Measurements from ENCODE around the gene PLCL1.
"Not testable (repeated sequence)": the region's sequence is repeated elsewhere in the genome, so short reads cannot be mapped to it uniquely, and the experiment has no call there.

Gene PLCL1

GRCh38 chr2:198000417-198000816 is 196.0 kb downstream of the PLCL1 start:
- DNase-seq (ENCODE audit: low spot score) = no peak

- DNase-seq (ENCODE audit: low spot score) = no peak
These were observed 199.8 kb downstream of the PLCL1 start for GRCh38 chr2:198004173-198004572.

DNA sequence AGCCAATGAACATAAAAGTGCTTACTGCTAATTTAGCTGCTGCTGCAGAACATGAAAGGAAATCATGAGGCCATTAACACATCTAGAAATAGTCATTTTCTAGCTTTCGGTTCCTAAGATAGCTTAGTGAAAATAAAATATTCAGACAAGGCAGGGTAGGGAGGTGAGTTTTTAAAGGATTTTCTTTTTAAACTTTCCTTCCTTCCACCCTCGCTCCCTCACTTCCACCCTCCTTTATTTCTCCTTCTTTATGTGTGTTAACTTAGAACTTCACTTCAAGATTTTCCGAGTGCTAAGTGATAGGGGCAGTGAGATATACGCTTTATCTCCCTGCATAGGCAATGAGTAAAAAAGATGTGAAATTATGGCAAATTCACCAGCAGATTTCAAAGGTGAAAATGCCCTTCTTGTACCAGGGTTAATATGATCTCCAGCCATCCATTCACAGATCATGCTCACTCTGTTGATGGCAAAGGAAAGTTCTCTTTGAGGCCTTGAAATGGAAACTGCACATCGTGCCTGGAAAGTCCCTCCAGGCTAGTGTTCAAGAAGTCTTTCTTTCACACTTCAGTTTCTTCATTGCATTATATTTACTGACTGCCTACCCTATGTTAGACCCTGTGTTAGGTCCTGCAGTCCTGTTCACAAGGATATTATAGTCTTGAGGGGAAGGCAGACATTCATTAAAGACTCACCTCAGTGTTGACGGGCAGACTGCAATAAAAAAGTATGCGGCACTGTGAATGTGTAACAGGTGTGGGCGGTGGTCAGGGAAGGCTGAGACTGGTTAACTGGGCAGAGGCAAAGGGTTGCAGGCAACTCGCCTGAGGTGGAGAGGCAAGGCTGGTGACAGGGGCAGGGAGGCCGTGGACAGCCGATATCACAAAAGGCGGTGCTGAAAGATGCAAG is 200.8 kb downstream of the PLCL1 start:
- DNase-seq (ENCODE audit: low spot score) = no peak

DNA sequence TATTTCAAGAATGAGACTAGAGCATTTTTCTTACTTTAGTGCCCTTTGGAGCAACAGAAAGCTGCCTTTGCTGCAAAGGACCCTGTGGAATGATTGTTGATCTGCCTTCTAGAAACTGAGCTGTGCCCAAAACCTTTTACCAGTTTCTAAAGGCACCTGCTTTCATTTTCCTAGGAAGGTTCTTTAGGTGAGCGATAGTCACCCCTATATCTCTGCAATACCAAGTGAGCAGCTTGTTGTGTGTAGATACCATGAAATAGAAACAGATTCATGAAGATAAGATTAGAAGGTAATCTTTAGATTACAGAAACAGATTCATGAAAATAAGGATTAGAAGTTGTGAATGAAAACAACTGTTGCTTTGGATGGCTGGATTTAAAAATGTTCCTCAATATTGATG is 202.3 kb downstream of the PLCL1 start:
- DNase-seq (ENCODE audit: low spot score) = no peak

- DNase-seq (ENCODE audit: low spot score) = no peak
These were observed 203.8 kb downstream of the PLCL1 start for GRCh38 chr2:198008230-198008629.

DNA sequence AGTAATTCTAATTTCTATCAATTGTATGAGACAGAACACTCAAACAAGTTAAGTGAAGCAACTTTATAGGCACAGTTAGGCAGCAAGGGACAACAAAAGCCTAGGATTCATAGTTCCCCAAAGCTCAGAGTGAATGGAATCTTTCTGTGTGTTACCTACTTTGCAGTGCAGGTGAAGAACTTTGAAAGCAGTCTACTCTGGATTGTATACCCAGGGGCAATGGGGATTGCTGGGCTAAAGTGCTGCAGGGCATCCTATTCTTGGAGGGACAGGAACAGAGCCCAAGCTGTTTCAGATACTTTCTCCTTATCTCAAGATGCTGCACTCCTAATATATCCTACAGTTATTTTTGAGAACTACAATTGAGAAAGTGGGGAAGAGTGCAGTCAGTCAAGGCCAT is 207.6 kb downstream of the PLCL1 start:
- DNase-seq (ENCODE audit: low spot score) = no peak

GRCh38 chr2:198016243-198016642 is 211.8 kb downstream of the PLCL1 start:
- DNase-seq (ENCODE audit: low spot score) = no peak

DNA sequence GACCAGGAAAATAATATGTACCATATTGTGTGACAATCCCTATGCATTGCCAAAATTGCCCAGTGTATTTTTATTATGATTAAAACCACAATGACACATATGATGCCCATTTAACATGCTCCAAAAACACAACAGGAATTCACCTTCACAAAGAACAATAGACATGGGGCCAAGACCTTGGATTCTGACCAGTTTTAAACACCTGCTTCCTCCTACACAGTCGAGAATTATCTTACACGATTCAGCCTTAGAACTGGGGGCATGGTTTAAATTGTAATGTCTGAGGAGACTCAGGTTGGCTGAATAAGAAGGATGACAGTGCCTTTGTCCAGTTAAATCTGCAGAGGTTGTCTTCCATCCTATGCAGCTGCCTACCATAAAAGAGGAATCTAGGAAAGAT is 212.7 kb downstream of the PLCL1 start:
- DNase-seq (ENCODE audit: low spot score) = no peak

DNA sequence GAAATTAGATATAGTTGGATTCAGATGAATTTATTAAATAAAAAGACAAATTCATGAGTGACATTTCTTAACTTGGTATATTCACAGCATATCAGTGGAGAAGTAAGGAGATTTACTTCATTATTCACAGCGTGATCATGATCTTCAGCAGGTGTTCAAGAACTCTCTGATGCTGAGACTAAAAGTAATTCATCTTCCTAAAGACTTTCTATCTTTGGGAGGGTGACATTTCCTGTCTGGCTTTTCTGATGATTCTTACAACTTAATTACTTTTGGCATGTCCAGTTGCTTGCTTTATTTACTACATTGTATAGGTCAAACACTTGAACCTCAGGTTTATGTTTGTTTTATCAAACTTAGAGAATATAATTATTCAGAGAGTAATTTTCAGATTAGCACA is 224.6 kb downstream of the PLCL1 start:
- no peak for DNase-seq (ENCODE audit: low spot score)

GRCh38 chr2:198029576-198029975 is 225.2 kb downstream of the PLCL1 start:
- DNase-seq (ENCODE audit: low spot score) = not testable (repeated sequence)

DNA sequence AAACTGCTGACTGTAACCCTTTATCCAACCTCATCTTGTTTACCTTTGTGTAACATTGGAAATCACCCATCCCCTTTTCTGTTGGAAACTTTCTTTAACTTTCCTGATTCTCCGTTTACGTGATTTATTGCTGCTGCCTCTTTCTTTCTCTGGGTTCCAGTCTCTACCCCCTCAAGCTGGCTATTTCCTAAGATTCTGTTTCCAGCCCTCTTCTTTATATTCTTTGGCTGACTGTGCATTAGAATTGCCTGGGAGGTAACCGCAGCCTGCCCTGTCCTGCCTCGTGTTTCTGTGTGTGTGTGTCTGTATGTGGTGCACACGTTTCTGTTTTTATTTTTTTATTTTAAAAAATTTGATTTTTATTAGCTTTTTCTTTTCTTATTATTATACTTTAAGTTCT is 229.2 kb downstream of the PLCL1 start:
- DNase-seq (ENCODE audit: low spot score) = no peak

- DNase-seq (ENCODE audit: low spot score) = no peak
These were observed 231.9 kb downstream of the PLCL1 start for GRCh38 chr2:198036029-198036879.

GRCh38 chr2:198040835-198041234 is 236.4 kb downstream of the PLCL1 start:
- DNase-seq (ENCODE audit: low spot score) = peak; percentile 45

DNA sequence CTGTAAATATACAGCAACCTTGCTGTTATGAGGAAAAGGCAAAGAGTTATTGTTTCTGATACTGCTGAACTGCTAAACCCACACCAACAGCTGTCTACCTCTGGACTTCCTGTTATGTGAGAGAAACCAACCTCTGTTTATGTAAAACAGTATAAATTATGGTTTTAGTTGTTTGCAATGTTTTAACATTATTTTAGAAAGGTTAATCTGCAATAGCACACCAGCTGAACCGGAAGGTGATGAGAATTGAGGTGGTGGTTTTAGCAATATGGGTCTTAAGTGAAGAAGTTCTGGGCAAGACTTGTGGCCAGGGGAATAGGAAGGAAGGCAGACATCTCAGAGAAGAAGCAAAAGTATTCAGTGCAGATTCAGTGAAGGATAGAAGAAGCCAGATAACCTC is 237.8 kb downstream of the PLCL1 start:
- no peak for DNase-seq (ENCODE audit: low spot score)

DNA sequence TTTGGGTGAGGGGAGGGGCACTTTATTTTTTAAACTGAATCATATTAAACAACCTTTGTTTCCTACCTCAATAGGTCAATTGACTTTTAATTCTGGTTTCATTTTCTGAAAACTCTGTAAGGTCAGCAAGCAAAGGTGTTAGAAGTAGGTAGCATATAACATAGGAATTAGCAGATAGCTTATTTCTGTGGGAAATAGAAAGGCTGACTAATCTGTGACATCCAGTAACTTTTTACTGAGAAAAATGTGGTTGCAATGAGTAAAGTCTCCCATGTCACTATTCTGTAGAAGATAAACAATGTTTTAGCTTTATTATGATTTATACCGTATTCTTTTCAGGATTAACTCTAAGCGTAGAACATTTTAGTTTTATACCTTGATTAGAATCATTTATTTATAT is 240.4 kb downstream of the PLCL1 start:
- DNase-seq (ENCODE audit: low spot score) = no peak

DNA sequence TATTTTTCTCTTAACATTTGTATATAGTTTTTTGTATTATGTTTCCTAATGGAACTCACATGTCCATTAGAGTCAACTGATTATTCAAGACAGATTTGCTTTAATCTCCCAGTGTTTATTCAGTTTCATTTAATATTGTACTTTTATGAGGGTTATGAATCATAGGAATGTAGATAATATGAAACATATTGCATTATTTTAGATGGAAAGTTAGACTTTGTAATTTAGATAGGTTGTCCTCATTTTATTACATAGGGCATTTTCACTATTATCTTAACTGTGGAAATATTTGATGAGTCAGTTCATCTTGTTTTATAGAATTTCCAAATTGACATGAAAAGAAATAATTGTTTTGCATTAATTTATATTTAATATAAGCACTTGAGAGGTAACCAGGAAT is 240.8 kb downstream of the PLCL1 start:
- no peak for DNase-seq (ENCODE audit: low spot score)

DNA sequence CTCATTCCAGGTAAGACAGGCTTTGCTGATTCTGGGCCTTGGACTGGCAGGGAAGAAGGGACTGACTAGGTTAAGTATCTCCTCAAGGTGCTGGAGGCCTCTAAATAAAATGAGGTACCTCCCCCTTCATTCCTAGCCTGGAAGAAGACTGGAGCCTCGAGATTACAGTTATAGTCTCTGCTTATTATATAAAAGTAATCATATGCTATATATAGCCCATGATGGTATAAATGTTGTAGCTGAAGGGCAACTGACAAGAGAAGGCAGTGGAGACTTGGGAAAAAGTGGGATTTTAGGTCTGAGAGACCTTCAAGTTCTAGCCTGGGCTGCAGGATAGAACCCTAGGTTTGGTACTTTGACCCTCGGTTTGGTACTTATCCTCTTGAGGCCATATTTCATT is 248.3 kb downstream of the PLCL1 start:
- no peak for DNase-seq (ENCODE audit: low spot score)

GRCh38 chr2:198053148-198053547 is 248.8 kb downstream of the PLCL1 start:
- DNase-seq (ENCODE audit: low spot score) = no peak

- DNase-seq (ENCODE audit: low spot score) = no peak
These were observed 249.4 kb downstream of the PLCL1 start for GRCh38 chr2:198053776-198054175.

DNA sequence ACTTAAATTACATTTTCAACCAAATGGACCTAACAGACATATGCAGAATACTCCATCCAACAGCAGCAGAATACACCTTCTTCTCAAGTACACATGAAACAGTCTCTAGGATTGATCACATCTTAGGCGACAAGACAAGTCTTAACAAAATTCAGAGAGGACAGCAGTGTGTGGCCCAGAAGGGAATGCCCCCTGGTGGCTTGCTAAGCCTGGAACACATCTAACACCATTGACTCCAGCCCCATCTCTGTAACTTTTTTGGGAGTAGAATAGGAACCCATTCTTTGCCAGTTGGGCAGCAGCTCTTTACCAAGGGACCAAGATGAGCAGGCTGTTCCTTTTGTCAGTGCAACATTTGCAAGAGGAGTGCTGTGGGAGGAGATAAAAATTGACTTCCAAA is 249.9 kb downstream of the PLCL1 start:
- peak; percentile 50 for DNase-seq (ENCODE audit: low spot score)

- no peak for DNase-seq (ENCODE audit: low spot score)
These were observed 251.3 kb downstream of the PLCL1 start for GRCh38 chr2:198055716-198056115.

- no peak for DNase-seq (ENCODE audit: low spot score)
These were observed 252.4 kb downstream of the PLCL1 start for GRCh38 chr2:198056836-198057235.

DNA sequence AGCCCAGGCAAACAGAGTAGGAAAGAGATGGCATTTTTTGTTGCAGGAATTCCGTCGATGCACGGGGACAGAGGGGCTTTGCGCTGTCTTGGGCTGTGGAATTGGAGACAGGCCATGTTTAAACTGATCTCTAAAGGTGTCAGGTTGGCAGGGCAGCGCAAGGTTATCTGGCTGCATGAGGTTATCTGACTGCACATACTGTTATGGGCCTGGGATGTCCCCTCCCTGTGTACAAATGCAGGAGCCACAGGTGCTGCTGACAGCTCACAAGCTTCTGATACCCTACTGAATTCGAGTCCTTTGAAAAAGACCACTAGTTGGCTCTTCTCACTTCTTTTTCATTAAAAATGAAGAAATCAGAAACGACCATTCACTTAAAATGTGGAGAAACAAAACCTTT is 255.4 kb downstream of the PLCL1 start:
- DNase-seq (ENCODE audit: low spot score) = no peak

All from D341Med (cell line).